GM19043 (cell line): ENCODE data around the gene ZEB2.
A peak's percentile ranks its signal among the peaks of the same experiment; 100 is the strongest.

Source experiments
- ATAC-seq: cut with Tn5 transposase; IDR thresholded peaks from one replicate; pipeline ENCODE4 v1.9.1; 2021; ENCODE audit warnings: low read depth; ENCODE audit not compliant: unreplicated experiment

ZEB2 gene

GRCh38 chr2:144519934-144520731, at the start of gene ZEB2:
Gene ZEB2 (minus strand): TSS chr2:144520119. CDS start chr2:144517350, 2,769 bp downstream.
- ATAC-seq: no peak

GRCh38 chr2:144567745-144568144, 47.8 kb upstream of the ZEB2 start:
- no peak for ATAC-seq

GRCh38 chr2:144566448-144566847, 46.5 kb upstream of the ZEB2 start:
- ATAC-seq: no peak

GRCh38 chr2:144560251-144560650, 40.3 kb upstream of the ZEB2 start:
- ATAC-seq: no peak

- no peak for ATAC-seq
Measured at GRCh38 chr2:144559681-144560080, 39.8 kb upstream of the ZEB2 start.

- no peak for ATAC-seq
Measured at GRCh38 chr2:144559242-144559641, 39.3 kb upstream of the ZEB2 start.

- no peak for ATAC-seq
Measured at GRCh38 chr2:144554492-144555210, 34.7 kb upstream of the ZEB2 start.

GRCh38 chr2:144553379-144553778, 33.5 kb upstream of the ZEB2 start:
- ATAC-seq: no peak

GRCh38 chr2:144552821-144553220, 32.9 kb upstream of the ZEB2 start:
- no peak for ATAC-seq

- no peak for ATAC-seq
Measured at GRCh38 chr2:144550911-144551310, 31.0 kb upstream of the ZEB2 start.

GRCh38 chr2:144550084-144550483, 30.2 kb upstream of the ZEB2 start:
- no peak for ATAC-seq

GRCh38 chr2:144548532-144549191, 28.7 kb upstream of the ZEB2 start:
- ATAC-seq: peak; percentile 54

GRCh38 chr2:144548088-144548487, 28.2 kb upstream of the ZEB2 start:
- no peak for ATAC-seq

- no peak for ATAC-seq
Measured at GRCh38 chr2:144547494-144547893, 27.6 kb upstream of the ZEB2 start.

- ATAC-seq: no peak
Measured at GRCh38 chr2:144546933-144547332, 27.0 kb upstream of the ZEB2 start.

- ATAC-seq: no peak
Measured at GRCh38 chr2:144545787-144546186, 25.9 kb upstream of the ZEB2 start.

- no peak for ATAC-seq
Measured at GRCh38 chr2:144544053-144544452, 24.1 kb upstream of the ZEB2 start.

- no peak for ATAC-seq
Measured at GRCh38 chr2:144541396-144541795, 21.5 kb upstream of the ZEB2 start.

- no peak for ATAC-seq
Measured at GRCh38 chr2:144539289-144539782, 19.4 kb upstream of the ZEB2 start.

GRCh38 chr2:144535300-144535699, 15.4 kb upstream of the ZEB2 start:
- ATAC-seq: no peak

- no peak for ATAC-seq
Measured at GRCh38 chr2:144533221-144533620, 13.3 kb upstream of the ZEB2 start.
